B cell (primary cell): ENCODE data around the gene BTBD8. TPM values are rescaled to one million over a fixed set of nuclear protein-coding genes. Genes with fewer than 3 reads are reported as not detected.
"Not testable (repeated sequence)": the region's sequence is repeated elsewhere in the genome, so short reads cannot be mapped to it uniquely, and the experiment has no call there.

Experiments used
- ATAC-seq: fragments of 200-7000 bp; cut with Tn5 transposase; one replicate; pipeline ENCODE4 v1.10.0; 2021; ENCODE audit warnings: low read depth, mild to moderate bottlenecking, moderate number of reproducible peaks, moderate library complexity
- CTCF ChIA-PET: fragments of 350-600 bp; sonication (Branson Sonifier 250); formaldehyde crosslinking; loops from one replicate; lab custom pipeline; 2021; ENCODE audit warnings: antibody characterized with exemption, inconsistent platforms; lab: Charles Lee
- POLR2A ChIA-PET: fragments of 350-600 bp; sonication (Branson Sonifier 250); formaldehyde crosslinking; loops from one replicate; lab custom pipeline; 2021; ENCODE audit warnings: antibody characterized with exemption; lab: Charles Lee
- DNase-seq: peaks from one replicate; pipeline ENCODE4 v3.0.0; 2013
- H2AFZ ChIP-seq: 2 replicates; pipeline ENCODE4 v1.6.1; 2012; ENCODE audit warnings: mild to moderate bottlenecking, low read depth, low read length; ENCODE audit not compliant: insufficient read depth, poor library complexity, severe bottlenecking
- H3K27ac ChIP-seq, 2 donors: 1 replicate in 1 of 2; 2 replicates in 1 of 2; pipeline ENCODE4 v1.5.1; 2012 to 2013; ENCODE audit warnings: low read length in 2 of 2, mild to moderate bottlenecking in 2 of 2, moderate library complexity in 1 of 2
- H3K27me3 ChIP-seq, 4 experiments: fragments of 200-600 bp in 1 of 4; sonication (generic) in 1 of 4; replicated peaks in 1 of 4; 1 replicate in 2 of 4; 2 replicates in 2 of 4; pipeline versions ENCODE4 v1.6.1 to v1.7.0; 2013 to 2016; ENCODE audit warnings: low read length in 3 of 4, mild to moderate bottlenecking in 2 of 4, mixed read lengths in 1 of 4, moderate library complexity in 1 of 4; ENCODE audit not compliant: insufficient read depth in 4 of 4, control insufficient read depth in 3 of 4; ENCODE audit errors: control extremely low read depth in 1 of 4
- H3K36me3 ChIP-seq, 2 experiments: replicated peaks in 1 of 2; 1 replicate in 1 of 2; 2 replicates in 1 of 2; pipeline versions ENCODE4 v1.6.1 to v1.7.1; 2013; ENCODE audit warnings: low read length in 1 of 2; ENCODE audit not compliant: insufficient read depth in 2 of 2, control insufficient read depth in 1 of 2; ENCODE audit errors: control extremely low read depth in 1 of 2, extremely low read depth in 1 of 2
- H3K4me1 ChIP-seq, 2 donors: fragments of 200-600 bp in 1 of 2; sonication (generic) in 1 of 2; 1 replicate in 1 of 2; 2 replicates in 1 of 2; pipeline versions ENCODE4 v1.5.1 to v1.6.1; 2013 to 2017; ENCODE audit warnings: low read length in 2 of 2; ENCODE audit not compliant: control insufficient read depth in 2 of 2, insufficient read depth in 2 of 2
- H3K4me2 ChIP-seq: replicated peaks from 2 replicates; pipeline ENCODE3; 2012; ENCODE audit warnings: mild to moderate bottlenecking, low read depth, low read length; ENCODE audit not compliant: poor library complexity, severe bottlenecking
- H3K4me3 ChIP-seq, 5 experiments: fragments of 200-600 bp in 1 of 5; sonication (generic) in 1 of 5; 1 replicate in 3 of 5; 2 replicates in 2 of 5; pipeline versions ENCODE4 v1.5.1 to v1.7.0; 2011 to 2016; ENCODE audit warnings: low read length in 4 of 5, mild to moderate bottlenecking in 4 of 5, low read depth in 2 of 5, control low read depth in 1 of 5, moderate library complexity in 1 of 5; ENCODE audit not compliant: insufficient read depth in 1 of 5; ENCODE audit errors: control extremely low read depth in 1 of 5, extremely low read depth in 1 of 5
- H3K79me2 ChIP-seq: fragments of 200-600 bp; sonication (generic); one replicate; pipeline ENCODE4 v1.6.0; 2016; ENCODE audit warnings: low read length; ENCODE audit not compliant: control insufficient read depth, insufficient read depth
- H3K9ac ChIP-seq: fragments of 200-600 bp; sonication (generic); 2 replicates; pipeline ENCODE4 v1.6.1; 2017; ENCODE audit warnings: mild to moderate bottlenecking, low read length, moderate library complexity
- H3K9me3 ChIP-seq, 3 donors: one replicate each; pipeline versions ENCODE4 v1.6.1 to v1.7.1; 2013; ENCODE audit warnings: low read length in 2 of 3; ENCODE audit not compliant: control insufficient read depth in 2 of 3, insufficient read depth in 1 of 3; ENCODE audit errors: control extremely low read depth in 1 of 3
- H4K20me1 ChIP-seq: 2 replicates; pipeline ENCODE4 v1.6.0; 2012; ENCODE audit warnings: mild to moderate bottlenecking, low read length; ENCODE audit not compliant: insufficient read depth, control insufficient read depth, poor library complexity, severe bottlenecking
- H3K27ac Mint-ChIP-seq: one replicate; pipeline ENCODE4 v1.8.0; 2021; ENCODE audit warnings: mixed read lengths
- H3K27me3 Mint-ChIP-seq: one replicate; pipeline ENCODE4 v1.8.0; 2021; ENCODE audit warnings: mixed read lengths
- H3K4me1 Mint-ChIP-seq: one replicate; pipeline ENCODE4 v1.8.0; 2021; ENCODE audit warnings: mixed read lengths
- H3K4me3 Mint-ChIP-seq: one replicate; pipeline ENCODE4 v1.8.0; 2021; ENCODE audit warnings: mixed read lengths
- H3K9me3 Mint-ChIP-seq: one replicate; pipeline ENCODE4 v1.8.0; 2022; ENCODE audit warnings: mixed read lengths; ENCODE audit not compliant: insufficient read depth
- CTCF ChIP-seq: fragments of 200-600 bp; IDR thresholded peaks from one replicate; pipeline ENCODE4 v1.8.0; 2022; ENCODE audit warnings: antibody characterized with exemption, mild to moderate bottlenecking
- EZH2 ChIP-seq: IDR thresholded peaks from 2 replicates; pipeline ENCODE4 v1.6.1; 2012; ENCODE audit warnings: borderline replicate concordance, low read depth, mild to moderate bottlenecking, moderate library complexity, low read length; ENCODE audit not compliant: insufficient read depth, poor library complexity, severe bottlenecking
- WGBS: methylation state at CpG from one replicate; pipeline ENCODE4 v1.1.5; 2013; ENCODE audit warnings: missing lambda C conversion rate; ENCODE audit not compliant: insufficient coverage; 5-methylcytosine and 5-hydroxymethylcytosine counted together
- intact Hi-C: fragments of 100-400 bp; cut with micrococcal nuclease; formaldehyde crosslinking; loops from one replicate; pipeline ENCODE4 v1.10.0; 2022
- polyA plus RNA-seq: library from polyadenylated mRNA; depleted of rRNA; stranded (reverse); fragments of >200 nt; gene quantifications from 2 replicates; pipeline ENCODE4 v1.2.3, GENCODE V29; 2012
- total RNA-seq, 2 donors: library from RNA; stranded (reverse); fragments of 120-200 nt in 1 of 2; gene quantifications; 1 replicate in 1 of 2; 2 replicates in 1 of 2; pipeline versions ENCODE4 v1.2.3 to v1.2.4, GENCODE V29; 2013 to 2022

BTBD8 gene
- total and polyA plus RNA-seq, 2 donors (not counting 1 experiment from before 2014, with no cell fraction given), result 0.46 to 1.9 TPM

GRCh38 chr1:92066321-92066720 is 13.8 kb upstream of the BTBD8 start:
- Mint-ChIP-seq H3K27me3 (peaks cover 5% of the 10 kb centered on the region), H3K4me3 (no peak overlapping the region), H3K9me3 (no peaks in the 10 kb centered on the region), H3K27ac (no peak overlapping the region), H3K4me1 (no peaks in the 10 kb centered on the region)
- no peaks in the 10 kb centered on the region for H3K36me3 ChIP-seq
- H2AFZ ChIP-seq, result no peak overlapping the region
- no peaks in the 10 kb centered on the region for H3K79me2 ChIP-seq
- CTCF ChIA-PET, result no interaction called here
- H3K4me2 ChIP-seq, result no peak overlapping the region
- TF ChIP-seq EZH2 (no peak), CTCF (no peak)
- POLR2A ChIA-PET, result no interaction called here
- no peaks in the 10 kb centered on the region for H3K4me1 ChIP-seq
- H3K27ac ChIP-seq, result no peak overlapping the region
- H4K20me1 ChIP-seq, result no peaks in the 10 kb centered on the region
- peaks cover 0 to 4% (median 0%) of the 10 kb centered on the region in 4 experiments for H3K27me3 ChIP-seq
- H3K9me3 ChIP-seq, result no peaks in the 10 kb centered on the region
- H3K4me3 ChIP-seq, result no peak overlapping the region
- DNase-seq (no peak), ATAC-seq (no peak)
- no peak overlapping the region for H3K9ac ChIP-seq
- intact Hi-C loops, result no loop called here
- WGBS, result 94% methylated on average over 6 of the region's 8 CpGs

- Mint-ChIP-seq H3K4me1 (no peaks in the 10 kb centered on the region), H3K9me3 (no peaks in the 10 kb centered on the region), H3K27me3 (peaks cover 2% of the 10 kb centered on the region), H3K4me3 (no peak overlapping the region), H3K27ac (no peak overlapping the region)
- intact Hi-C loops, result no loop called here
- no peak overlapping the region for H3K4me2 ChIP-seq
- ChIA-PET POLR2A (no interaction called here), CTCF (no interaction called here)
- H3K27ac ChIP-seq, result no peak overlapping the region
- H3K9me3 ChIP-seq, result no peaks in the 10 kb centered on the region
- H4K20me1 ChIP-seq, result no peaks in the 10 kb centered on the region
- H3K36me3 ChIP-seq, result no peaks in the 10 kb centered on the region
- TF ChIP-seq EZH2, result no peak
- TF ChIP-seq CTCF, result no peak
- H3K9ac ChIP-seq, result no peak overlapping the region
- no peaks in the 10 kb centered on the region for H3K4me1 ChIP-seq
- H2AFZ ChIP-seq, result no peak overlapping the region
- ATAC-seq (no peak), DNase-seq (no peak)
- WGBS, result 100% methylated on average over 1 of the region's 2 CpGs
- H3K27me3 ChIP-seq, result no peaks in the 10 kb centered on the region
- no peaks in the 10 kb centered on the region for H3K79me2 ChIP-seq
- no peak overlapping the region for H3K4me3 ChIP-seq
These were observed 9.3 kb upstream of the BTBD8 start for GRCh38 chr1:92070892-92071291.

GRCh38 chr1:92074446-92074845 is 5.7 kb upstream of the BTBD8 start:
- H3K27me3 Mint-ChIP-seq, H3K79me2 ChIP-seq, H3K27me3 ChIP-seq, H3K4me1 Mint-ChIP-seq, H3K9ac ChIP-seq, H3K4me3 Mint-ChIP-seq, intact Hi-C loops, CTCF ChIA-PET, ATAC-seq, H3K36me3 ChIP-seq, H3K9me3 Mint-ChIP-seq, H3K4me3 ChIP-seq, H3K27ac ChIP-seq, POLR2A ChIA-PET, H3K9me3 ChIP-seq, H3K4me2 ChIP-seq, H3K27ac Mint-ChIP-seq, H3K4me1 ChIP-seq, DNase-seq, H4K20me1 ChIP-seq, H2AFZ ChIP-seq: not testable (repeated sequence)
